K562 (cell line): ENCODE measurements around the gene C16orf86. TPM values are rescaled to one million over a fixed set of nuclear protein-coding genes. Genes with fewer than 3 reads are reported as not detected.

ENCODE experiments used
- DEAF1 ChIP-seq: fragments of 450-650 bp; formaldehyde crosslinking; IDR thresholded peaks from 2 replicates; pipeline ENCODE4 v1.4.0; 2020; ENCODE audit warnings: mild to moderate bottlenecking, moderate library complexity
- EWSR1 ChIP-seq: fragments of 450-650 bp; IDR thresholded peaks from 2 replicates; pipeline ENCODE4 v1.6.1; 2018; ENCODE audit warnings: borderline replicate concordance, mild to moderate bottlenecking, low read depth, moderate library complexity; ENCODE audit not compliant: partially characterized antibody
- FOXA3 ChIP-seq, 2 experiments: fragments of 450-650 bp in 1 of 2; sonication (generic) in 1 of 2; formaldehyde crosslinking; IDR thresholded peaks in 1 of 2; conservative IDR thresholded peaks in 1 of 2; 2 replicates each; pipeline versions ENCODE4 v1.4.0 to v1.8.0; 2020 to 2022; ENCODE audit warnings: mild to moderate bottlenecking in 2 of 2, missing genetic modification reagents in 1 of 2
- FOXK1 ChIP-seq: sonication (generic); formaldehyde crosslinking; IDR thresholded peaks from 2 replicates; pipeline ENCODE4 v1.8.0; 2022; ENCODE audit warnings: missing genetic modification reagents, mild to moderate bottlenecking, borderline replicate concordance
- IRF1 ChIP-seq: sonication (generic); formaldehyde crosslinking; IDR thresholded peaks from 2 replicates; pipeline ENCODE4 v1.8.0; 2022; ENCODE audit warnings: missing genetic modification reagents, mild to moderate bottlenecking, borderline replicate concordance
- MITF ChIP-seq: IDR thresholded peaks from 2 replicates; pipeline ENCODE4 v1.6.1; 2014; ENCODE audit warnings: antibody characterized with exemption
- ZNF699 ChIP-seq: fragments of 250-450 bp; sonication (Bioruptor Pico); IDR thresholded peaks from 2 replicates; pipeline ENCODE4 v1.8.0; 2021; ENCODE audit warnings: mild to moderate bottlenecking, moderate library complexity; ENCODE audit not compliant: insufficient replicate concordance
- polyA plus RNA-seq, 8 experiments: library from polyadenylated mRNA; depleted of rRNA in 4 of 8; stranded (reverse) in 5 of 8; unstranded in 3 of 8; fragments of >200 nt; fragmentation: Nextera tagmentation in 2 of 8; fragmentation: Illumina TruSeq in 1 of 8; extraction: Ambion mirVana in 2 of 8; extraction: Trizol in 1 of 8; gene quantifications; 2 replicates each; pipeline versions ENCODE4 v1.2.1 to v1.2.3, GENCODE V29; 2011 to 2014; ENCODE audit warnings: inconsistent platforms in 1 of 8, missing spikeins in 1 of 8
- total RNA-seq, 7 experiments: library from RNA; depleted of rRNA in 6 of 7; stranded (reverse); fragments of >200 nt in 6 of 7; fragmentation: Illumina TruSeq in 2 of 7; extraction: Trizol in 2 of 7; gene quantifications; 2 replicates each; pipeline versions ENCODE4 v1.2.1 to v1.2.3, GENCODE V29; 2011 to 2021; ENCODE audit warnings: low replicate concordance in 1 of 7

C16orf86 gene
- total and polyA plus RNA-seq, 9 of the 15 experiments (the other 6 are each of a cell fraction or from before 2014, with no cell fraction given) = 0.13 to 1.2 (median 0.27) TPM; not detected in 3

GRCh38 chr16:67650023-67650422 lies 16.6 kb upstream of the C16orf86 start (continued):
- TF ChIP-seq MITF (no peak), FOXK1 (CRISPR knock-in tag) (no peak), IRF1 (CRISPR knock-in tag) (no peak), ZNF699 (no peak), EWSR1 (no peak), FOXA3 (CRISPR knock-in tag; conservative IDR thresholded peaks at IDR 0.05 in 1 of 2, IDR thresholded peaks at IDR 0.05 in 1 of 2) (no peak), DEAF1 (CRISPR knock-in tag) (no peak)
